Activated CD8-positive, alpha-beta T cell treated with anti-CD3 and anti-CD28 coated beads for 36 hours (primary cell): ENCODE measurements around the gene NCOA1. TPM values are rescaled to one million over a fixed set of nuclear protein-coding genes. Genes with fewer than 3 reads are reported as not detected.
"Not testable (repeated sequence)": the region's sequence is repeated elsewhere in the genome, so short reads cannot be mapped to it uniquely, and the experiment has no call there.

ENCODE experiments used
- ATAC-seq: fragments of 200-7000 bp; cut with Tn5 transposase; one replicate; pipeline ENCODE4 v1.10.0; 2021; ENCODE audit warnings: mild to moderate bottlenecking, moderate library complexity
- CTCF ChIA-PET: fragments of 350-600 bp; sonication (Branson Sonifier 250); formaldehyde crosslinking; loops from one replicate; lab custom pipeline; 2021; ENCODE audit warnings: antibody characterized with exemption; lab: Charles Lee
- POLR2A ChIA-PET: fragments of 350-600 bp; sonication (Branson Sonifier 250); formaldehyde crosslinking; loops from one replicate; lab custom pipeline; 2021; ENCODE audit warnings: antibody characterized with exemption; lab: Charles Lee
- DNase-seq: peaks from one replicate; pipeline ENCODE4 v3.0.0-alpha.2; 2020
- H3K27ac Mint-ChIP-seq: one replicate; pipeline ENCODE4 v1.8.0; 2021; ENCODE audit warnings: mild to moderate bottlenecking, mixed read lengths
- H3K27me3 Mint-ChIP-seq: one replicate; pipeline ENCODE4 v1.8.0; 2021; ENCODE audit warnings: mixed read lengths
- H3K36me3 Mint-ChIP-seq: one replicate; pipeline ENCODE4 v1.8.0; 2021; ENCODE audit warnings: low read depth, mixed read lengths
- H3K4me1 Mint-ChIP-seq: one replicate; pipeline ENCODE4 v1.8.0; 2021; ENCODE audit warnings: low read depth, mixed read lengths
- H3K4me3 Mint-ChIP-seq: one replicate; pipeline ENCODE4 v1.8.0; 2021; ENCODE audit warnings: mild to moderate bottlenecking, moderate library complexity, mixed read lengths
- H3K9me3 Mint-ChIP-seq: one replicate; pipeline ENCODE4 v1.8.0; 2021; ENCODE audit warnings: mixed read lengths
- intact Hi-C: fragments of 100-400 bp; cut with micrococcal nuclease; formaldehyde crosslinking; loops from one replicate; pipeline ENCODE4 v1.10.0; 2022
- total RNA-seq, 2 experiments: library from RNA; stranded (reverse); gene quantifications; one replicate each; pipeline ENCODE4 v1.2.3, GENCODE V29; 2021
- TF ChIP-seq, protein P1 (sequence below): fragments of 200-600 bp; IDR thresholded peaks from one replicate; pipeline ENCODE4 v1.8.0; 2022; ENCODE audit warnings: antibody characterized with exemption, mild to moderate bottlenecking

NCOA1 gene
- total RNA-seq, 2 experiments from 2014 or later, result 16.8 to 17.1 TPM

DNA sequence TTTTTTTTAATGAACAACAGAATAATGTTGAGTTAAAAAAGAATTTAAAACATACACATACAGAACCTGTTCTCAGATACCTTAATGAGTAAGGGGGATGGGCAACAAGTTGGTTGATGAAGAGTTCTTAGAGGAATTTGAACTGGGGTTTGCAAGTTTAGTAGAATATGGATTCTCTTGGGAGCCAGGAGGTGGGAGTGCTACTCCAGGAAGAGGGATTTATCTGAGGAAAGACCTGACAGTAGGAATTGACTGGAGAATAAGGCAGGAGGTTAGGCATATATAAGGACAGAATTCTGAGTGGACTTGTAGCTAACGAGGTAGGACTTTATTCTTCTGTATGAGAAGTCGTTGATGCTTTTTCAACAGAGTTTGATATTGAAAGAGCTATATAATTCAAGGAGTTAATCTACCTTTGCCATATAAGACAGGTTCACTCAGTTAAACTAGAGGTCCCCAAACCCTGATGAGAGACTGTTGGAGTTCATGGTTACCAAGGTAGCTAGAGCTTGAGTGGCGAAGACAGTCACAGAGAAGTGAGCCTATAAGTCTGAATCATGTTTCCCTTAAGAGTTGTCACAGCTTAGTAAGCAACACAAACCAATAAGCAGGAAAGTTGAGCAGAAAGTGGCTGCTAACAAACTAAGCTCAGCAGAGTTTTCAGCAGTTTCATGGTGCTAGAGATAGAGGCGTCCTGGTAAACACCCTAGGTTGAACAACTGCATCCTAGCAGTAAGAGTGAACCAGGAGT, 88.2 kb downstream of the NCOA1 start:
- peaks cover 32% of the 10 kb centered on the region for H3K36me3 Mint-ChIP-seq
- no peaks in the 10 kb centered on the region for H3K27me3 Mint-ChIP-seq
- H3K4me1 Mint-ChIP-seq, result peaks cover 70% of the 10 kb centered on the region
- peaks cover 3% of the 10 kb centered on the region for H3K9me3 Mint-ChIP-seq
- DNase-seq (peak; percentile 19), ATAC-seq (peak; percentile 59)
- H3K27ac Mint-ChIP-seq, result peak overlapping the region; percentile 85
- intact Hi-C loops, result loop anchor here (5.0 to 10.0 kb wide), 2 partner anchors 72 to 216 kb away; partner anchors contain the start of genes CENPO and PTRHD1
- CTCF ChIA-PET, result interaction anchor here (0.6 to 3.9 kb wide), 8 partner anchors 10 to 169 kb away, joined by 3 to 13 read pairs (median 4); no protein-coding TSS in a partner anchor
- TF ChIP-seq, protein P1, sequence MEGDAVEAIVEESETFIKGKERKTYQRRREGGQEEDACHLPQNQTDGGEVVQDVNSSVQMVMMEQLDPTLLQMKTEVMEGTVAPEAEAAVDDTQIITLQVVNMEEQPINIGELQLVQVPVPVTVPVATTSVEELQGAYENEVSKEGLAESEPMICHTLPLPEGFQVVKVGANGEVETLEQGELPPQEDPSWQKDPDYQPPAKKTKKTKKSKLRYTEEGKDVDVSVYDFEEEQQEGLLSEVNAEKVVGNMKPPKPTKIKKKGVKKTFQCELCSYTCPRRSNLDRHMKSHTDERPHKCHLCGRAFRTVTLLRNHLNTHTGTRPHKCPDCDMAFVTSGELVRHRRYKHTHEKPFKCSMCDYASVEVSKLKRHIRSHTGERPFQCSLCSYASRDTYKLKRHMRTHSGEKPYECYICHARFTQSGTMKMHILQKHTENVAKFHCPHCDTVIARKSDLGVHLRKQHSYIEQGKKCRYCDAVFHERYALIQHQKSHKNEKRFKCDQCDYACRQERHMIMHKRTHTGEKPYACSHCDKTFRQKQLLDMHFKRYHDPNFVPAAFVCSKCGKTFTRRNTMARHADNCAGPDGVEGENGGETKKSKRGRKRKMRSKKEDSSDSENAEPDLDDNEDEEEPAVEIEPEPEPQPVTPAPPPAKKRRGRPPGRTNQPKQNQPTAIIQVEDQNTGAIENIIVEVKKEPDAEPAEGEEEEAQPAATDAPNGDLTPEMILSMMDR, result no peak
- no peak overlapping the region for H3K4me3 Mint-ChIP-seq
- POLR2A ChIA-PET, result interaction anchor here (0.9 to 1.2 kb wide), 2 partner anchors 57 to 225 kb away, joined by 3 read pairs; no protein-coding TSS in a partner anchor

DNA sequence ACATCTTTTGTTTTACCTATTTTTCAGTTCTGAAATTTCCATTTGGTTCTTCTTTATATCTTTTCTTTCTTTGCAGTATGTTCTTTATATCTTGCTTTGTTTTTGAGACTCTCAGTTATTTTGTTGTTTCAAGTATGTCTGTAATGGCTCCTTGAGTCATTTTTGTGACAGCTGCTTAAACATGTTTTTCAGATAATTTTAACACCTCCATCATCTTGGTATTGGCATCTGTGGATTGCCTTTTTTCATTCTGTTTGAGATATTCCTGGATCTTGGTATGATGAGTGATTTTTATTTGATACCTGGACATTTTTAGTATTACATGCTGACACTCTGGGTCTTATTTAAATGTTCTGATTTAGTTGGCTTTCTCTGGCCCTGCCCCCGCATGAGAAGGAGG, 89.5 kb downstream of the NCOA1 start:
- DNase-seq (no peak), ATAC-seq (no peak)
- Mint-ChIP-seq H3K36me3 (peaks cover 32% of the 10 kb centered on the region), H3K4me1 (peaks cover 71% of the 10 kb centered on the region), H3K9me3 (peaks cover 3% of the 10 kb centered on the region), H3K27me3 (no peaks in the 10 kb centered on the region), H3K27ac (peak overlapping the region; percentile 85), H3K4me3 (no peak overlapping the region)
- intact Hi-C loops, result no loop called here
- TF ChIP-seq, protein P1, result no peak
- ChIA-PET POLR2A (no interaction called here), CTCF (interaction anchor here (1.3 to 3.9 kb wide), 2 partner anchors 12 to 18 kb away, joined by 3 to 13 read pairs; no protein-coding TSS in a partner anchor)

DNA sequence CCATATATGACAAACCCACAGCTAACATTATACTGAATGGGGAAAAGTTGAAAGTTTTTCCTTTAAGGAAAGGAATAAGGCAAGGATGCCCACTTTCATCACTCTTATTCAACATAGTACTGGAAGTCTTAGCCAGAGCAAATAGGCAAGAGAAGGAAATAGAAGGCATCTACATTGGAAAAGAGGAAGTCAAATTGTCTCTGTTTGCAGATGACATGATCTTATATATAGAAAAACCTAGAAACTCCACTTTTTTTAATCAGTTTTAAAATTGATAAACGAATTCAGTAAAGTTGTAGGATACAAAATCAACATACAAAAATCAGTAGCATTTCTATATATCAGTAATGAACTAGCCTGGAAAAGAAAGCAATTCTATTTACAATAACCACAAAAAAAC, 90.9 kb downstream of the NCOA1 start:
- DNase-seq, H3K27me3 Mint-ChIP-seq, H3K27ac Mint-ChIP-seq, ATAC-seq, CTCF ChIA-PET, H3K9me3 Mint-ChIP-seq, H3K4me3 Mint-ChIP-seq, intact Hi-C loops: not testable (repeated sequence)
- POLR2A ChIA-PET, result interaction anchor here (1.0 kb wide), 1 partner anchor 91 kb away, joined by 4 read pairs; the partner anchor contains the start of gene NCOA1
- Mint-ChIP-seq H3K36me3 (peaks cover 33% of the 10 kb centered on the region), H3K4me1 (peaks cover 67% of the 10 kb centered on the region)

DNA sequence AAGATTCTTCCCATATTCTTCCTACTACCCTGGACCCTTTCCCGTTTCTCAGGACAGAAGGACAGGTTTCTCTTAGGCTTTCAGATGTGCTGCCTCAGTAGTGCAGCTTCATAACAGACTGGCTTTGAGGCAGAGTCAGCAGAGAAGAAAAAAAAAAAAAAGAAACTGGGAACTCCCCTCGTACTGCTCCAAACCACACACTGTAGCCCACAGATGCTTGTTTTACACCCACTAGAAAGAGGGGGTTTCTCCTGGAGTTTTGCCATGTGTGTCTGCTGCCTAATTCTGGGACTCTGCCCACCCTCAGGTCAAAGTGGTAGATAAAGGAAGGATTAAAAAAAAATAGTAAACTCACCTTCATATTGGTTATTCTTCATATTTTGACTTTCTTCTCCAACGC, 95.9 kb downstream of the NCOA1 start:
- Mint-ChIP-seq H3K27ac (peak overlapping the region; percentile 75), H3K9me3 (peaks cover 3% of the 10 kb centered on the region), H3K27me3 (no peaks in the 10 kb centered on the region), H3K4me1 (peaks cover 44% of the 10 kb centered on the region), H3K36me3 (peaks cover 33% of the 10 kb centered on the region), H3K4me3 (peak overlapping the region; percentile 6)
- intact Hi-C loops, result loop anchor here (1.0 kb wide), 1 partner anchor 9 kb away; no protein-coding TSS in a partner anchor
- peak; percentile 71 for DNase-seq
- TF ChIP-seq, protein P1, result no peak
- CTCF ChIA-PET, result no interaction called here
- POLR2A ChIA-PET, result no interaction called here
- ATAC-seq, result peak; percentile 94

DNA sequence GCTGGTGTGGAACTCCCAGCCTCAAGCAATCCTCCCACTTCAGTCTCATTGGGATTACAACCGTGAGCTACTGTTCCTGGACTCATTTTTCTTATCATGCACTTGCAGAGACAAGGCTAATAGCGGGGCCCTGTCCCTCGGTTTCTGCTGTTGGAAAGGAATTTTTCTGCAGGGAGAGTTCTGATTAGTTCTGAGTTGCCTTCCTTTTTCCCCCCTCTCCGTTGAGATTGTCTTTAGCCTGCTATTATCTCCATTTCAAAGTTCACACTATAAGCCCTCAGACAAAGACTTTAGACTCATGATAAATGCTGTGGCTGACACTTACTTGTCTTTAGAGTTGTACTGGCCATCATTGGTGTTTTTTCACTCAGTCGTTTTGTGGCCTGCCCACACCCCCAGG, 97.2 kb downstream of the NCOA1 start:
- Mint-ChIP-seq H3K4me1 (peaks cover 45% of the 10 kb centered on the region), H3K4me3 (no peak overlapping the region), H3K27me3 (no peaks in the 10 kb centered on the region), H3K27ac (peak overlapping the region; percentile 8), H3K9me3 (no peaks in the 10 kb centered on the region), H3K36me3 (peaks cover 27% of the 10 kb centered on the region)
- no peak for ATAC-seq
- intact Hi-C loops, result no loop called here
- TF ChIP-seq, protein P1, result no peak
- DNase-seq, result no peak
- ChIA-PET POLR2A (interaction anchor here (1.3 kb wide), 1 partner anchor 26 kb away, joined by 3 read pairs; no protein-coding TSS in a partner anchor), CTCF (interaction anchor here (0.9 to 3.0 kb wide), 2 partner anchors 10 to 24 kb away, joined by 3 to 11 read pairs; no protein-coding TSS in a partner anchor)
